ENCODE results near the gene PVR. TPM values are rescaled to one million over a fixed set of nuclear protein-coding genes. Genes with fewer than 3 reads are reported as not detected.
A peak's percentile ranks its signal among the peaks of the same experiment; 100 is the strongest.

Gene PVR
- total RNA-seq, 6 donors from 2014 or later, result 40.5 to 89.7 (median 44.2) TPM

- 57 to 69% methylated on average over 3 of the region's 3 CpGs for WGBS, 2 donors
- Histone ChIP-seq H3K4me1 (peaks cover 4 to 15% (median 11%) of the 10 kb centered on the region in 4 donors), H3K27ac (no peak overlapping the region), H3K9me3 (no peaks in the 10 kb centered on the region), H3K4me3 (no peak overlapping the region), H3K36me3 (no peaks in the 10 kb centered on the region), H3K27me3 (no peaks in the 10 kb centered on the region)
- no peak for ATAC-seq (ENCODE audit: low FRiP score in 2 of 2)
- DNase-seq, result no peak
- no peak for TF ChIP-seq CTCF (IDR thresholded peaks at IDR 0.05)
- TF ChIP-seq EP300 (IDR thresholded peaks at IDR 0.05), result no peak
- TF ChIP-seq POLR2AphosphoS5 (IDR thresholded peaks at IDR 0.05), result no peak
- no peak for TF ChIP-seq POLR2A (IDR thresholded peaks at IDR 0.05)
These were observed 44.8 kb upstream of the PVR start for GRCh38 chr19:44598880-44599279.

- ATAC-seq (ENCODE audit: low FRiP score in 2 of 2), result no peak
- TF ChIP-seq POLR2AphosphoS5 (IDR thresholded peaks at IDR 0.05), result no peak
- TF ChIP-seq POLR2A (IDR thresholded peaks at IDR 0.05), result no peak
- TF ChIP-seq CTCF (IDR thresholded peaks at IDR 0.05), result no peak
- TF ChIP-seq EP300 (IDR thresholded peaks at IDR 0.05), result no peak
- no peaks in the 10 kb centered on the region for H3K27me3 ChIP-seq
- H3K4me1 ChIP-seq, result peaks cover 6 to 26% (median 14%) of the 10 kb centered on the region in 4 donors
- H3K27ac ChIP-seq, result no peak overlapping the region
- WGBS, 2 donors, result 75 to 78% methylated on average over 4 of the region's 4 CpGs
- H3K36me3 ChIP-seq, result no peaks in the 10 kb centered on the region
- H3K4me3 ChIP-seq, result no peak overlapping the region
- H3K9me3 ChIP-seq, result no peaks in the 10 kb centered on the region
- DNase-seq, result no peak
These were observed 43.2 kb upstream of the PVR start for GRCh38 chr19:44600466-44600865.

GRCh38 chr19:44602081-44602480, 41.6 kb upstream of the PVR start:
- WGBS, 2 donors, result 74 to 80% methylated on average over 6 of the region's 6 CpGs
- Histone ChIP-seq H3K27ac (no peak overlapping the region), H3K4me1 (peaks cover 15 to 33% (median 22%) of the 10 kb centered on the region in 4 donors), H3K9me3 (no peaks in the 10 kb centered on the region), H3K4me3 (no peak overlapping the region), H3K36me3 (no peaks in the 10 kb centered on the region), H3K27me3 (no peaks in the 10 kb centered on the region)
- ATAC-seq (ENCODE audit: low FRiP score in 2 of 2) (peak in 1 of 2 donors; percentile 31), DNase-seq (peak in 1 of 2 donors; percentile 39)
- TF ChIP-seq CTCF (IDR thresholded peaks at IDR 0.05), result no peak
- TF ChIP-seq POLR2AphosphoS5 (IDR thresholded peaks at IDR 0.05), result no peak
- no peak for TF ChIP-seq POLR2A (IDR thresholded peaks at IDR 0.05)
- TF ChIP-seq EP300 (IDR thresholded peaks at IDR 0.05), result no peak

- ATAC-seq (ENCODE audit: low FRiP score in 2 of 2), result no peak
- Histone ChIP-seq H3K27ac (peak overlapping the region; percentile 48 to 74 (median 60)), H3K27me3 (no peaks in the 10 kb centered on the region), H3K9me3 (no peaks in the 10 kb centered on the region), H3K4me1 (peaks cover 27 to 45% (median 33%) of the 10 kb centered on the region in 4 donors), H3K4me3 (no peak overlapping the region), H3K36me3 (no peaks in the 10 kb centered on the region)
- DNase-seq, result peak in 1 of 2 donors; percentile 59
- 51 to 53% methylated on average over 8 of the region's 8 CpGs for WGBS, 2 donors
- TF ChIP-seq EP300 (IDR thresholded peaks at IDR 0.05) (peak in 2 of 4 donors; percentile 48 to 69), POLR2A (IDR thresholded peaks at IDR 0.05) (no peak), CTCF (IDR thresholded peaks at IDR 0.05) (no peak), POLR2AphosphoS5 (IDR thresholded peaks at IDR 0.05) (peak; percentile 30 to 90)
These were observed 40.3 kb upstream of the PVR start for GRCh38 chr19:44603201-44603945.
